HL-60 (cell line): Measurements from ENCODE around the gene ZNF184.

Source experiments
- DNase-seq, 2 experiments: peaks; one replicate each; pipeline ENCODE4 v3.0.0-alpha.2; 2010 to 2020; ENCODE audit warnings: low read depth in 1 of 2, low spot score in 1 of 2
- H3K27ac ChIP-seq: fragments of 250-450 bp; sonication (Bioruptor Pico); replicated peaks from 2 replicates; pipeline ENCODE4 v1.5.1; 2020; ENCODE audit warnings: mild to moderate bottlenecking, moderate library complexity
- H3K27me3 ChIP-seq: fragments of 250-450 bp; sonication (Bioruptor Pico); 2 replicates; pipeline ENCODE4 v1.5.1; 2021; ENCODE audit warnings: mild to moderate bottlenecking, moderate library complexity; ENCODE audit not compliant: insufficient read depth, poor library complexity, severe bottlenecking
- H3K4me3 ChIP-seq: replicated peaks from 2 replicates; pipeline ENCODE4 v1.5.1; 2011; ENCODE audit warnings: mild to moderate bottlenecking, control low read depth, low read length; ENCODE audit not compliant: insufficient read depth
- CTCF ChIP-seq: IDR thresholded peaks from one replicate; pipeline ENCODE4 v1.5.1; 2011; ENCODE audit warnings: low read length, control low read depth, inconsistent platforms; ENCODE audit not compliant: insufficient read depth
- GABPA ChIP-seq: IDR thresholded peaks from 2 replicates; pipeline ENCODE4 v1.6.1; 2012; ENCODE audit warnings: low read depth
- POLR2AphosphoS5 ChIP-seq: IDR thresholded peaks from 2 replicates; pipeline ENCODE4 v1.6.1; 2012; ENCODE audit warnings: low read depth
- REST ChIP-seq: IDR thresholded peaks from 2 replicates; pipeline ENCODE4 v1.6.1; 2012; ENCODE audit warnings: low read depth; ENCODE audit not compliant: insufficient replicate concordance
- SPI1 ChIP-seq: IDR thresholded peaks from 2 replicates; pipeline ENCODE4 v1.6.1; 2012; ENCODE audit warnings: low read depth, mild to moderate bottlenecking, borderline replicate concordance

ZNF184 gene

GRCh38 chr6:27476090-27476489 is 3.2 kb upstream of the ZNF184 start:
- no peak for DNase-seq
- Histone ChIP-seq H3K27ac (no peak overlapping the region), H3K27me3 (no peaks in the 10 kb centered on the region), H3K4me3 (no peak overlapping the region)
- TF ChIP-seq POLR2AphosphoS5 (no peak), SPI1 (no peak), GABPA (no peak), CTCF (no peak), REST (no peak)

GRCh38 chr6:27474672-27475071 is 1.8 kb upstream of the ZNF184 start:
- H3K4me3 ChIP-seq: no peak overlapping the region
- no peak for DNase-seq
- no peak overlapping the region for H3K27ac ChIP-seq
- no peak for TF ChIP-seq CTCF
- no peak for TF ChIP-seq POLR2AphosphoS5
- no peaks in the 10 kb centered on the region for H3K27me3 ChIP-seq

- DNase-seq: no peak
- no peak overlapping the region for H3K27ac ChIP-seq
- no peak for TF ChIP-seq SPI1
- no peak for TF ChIP-seq REST
- no peak for TF ChIP-seq CTCF
- TF ChIP-seq POLR2AphosphoS5: no peak
- TF ChIP-seq GABPA: no peak
- no peak overlapping the region for H3K4me3 ChIP-seq
- no peaks in the 10 kb centered on the region for H3K27me3 ChIP-seq
Measured at GRCh38 chr6:27474172-27474465, 1.2 kb upstream of the ZNF184 start.

GRCh38 chr6:27472182-27472616 is 706 bp downstream of the ZNF184 start:
- TF ChIP-seq CTCF (no peak), SPI1 (no peak), REST (no peak), GABPA (no peak), POLR2AphosphoS5 (no peak)
- peak; percentile 79 to 82 for DNase-seq
- H3K4me3 ChIP-seq: peak overlapping the region; percentile 70
- H3K27me3 ChIP-seq: no peaks in the 10 kb centered on the region
- H3K27ac ChIP-seq: peak overlapping the region; percentile 88
